ENCODE measurements around the gene SLC44A2.

Gene SLC44A2

GRCh38 chr19:10617409-10618121 lies 7.8 kb upstream of the SLC44A2 start:
- no peak for DNase-seq

DNA sequence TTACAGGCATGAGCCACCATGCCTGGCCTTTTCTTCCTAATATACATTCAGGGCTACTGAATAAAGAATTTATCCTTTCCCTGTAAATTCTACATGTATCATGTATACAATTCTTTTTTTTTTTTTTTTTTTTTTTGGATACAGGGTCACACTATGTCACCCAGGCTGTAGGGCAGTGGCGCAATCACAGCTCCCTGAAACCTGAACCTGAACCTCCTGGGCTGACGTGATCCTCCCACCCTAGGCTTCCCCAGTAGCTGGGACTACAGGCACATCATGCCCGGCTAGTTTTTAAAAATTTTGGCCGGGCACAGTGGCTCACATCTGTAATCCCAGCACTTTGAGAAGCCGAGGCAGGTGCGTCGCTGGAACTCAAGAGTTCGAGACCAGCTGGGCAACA lies 6.5 kb upstream of the SLC44A2 start:
- DNase-seq, result no peak

- DNase-seq, result no peak
Measured at GRCh38 chr19:10620786-10621185, 4.6 kb upstream of the SLC44A2 start.

DNA sequence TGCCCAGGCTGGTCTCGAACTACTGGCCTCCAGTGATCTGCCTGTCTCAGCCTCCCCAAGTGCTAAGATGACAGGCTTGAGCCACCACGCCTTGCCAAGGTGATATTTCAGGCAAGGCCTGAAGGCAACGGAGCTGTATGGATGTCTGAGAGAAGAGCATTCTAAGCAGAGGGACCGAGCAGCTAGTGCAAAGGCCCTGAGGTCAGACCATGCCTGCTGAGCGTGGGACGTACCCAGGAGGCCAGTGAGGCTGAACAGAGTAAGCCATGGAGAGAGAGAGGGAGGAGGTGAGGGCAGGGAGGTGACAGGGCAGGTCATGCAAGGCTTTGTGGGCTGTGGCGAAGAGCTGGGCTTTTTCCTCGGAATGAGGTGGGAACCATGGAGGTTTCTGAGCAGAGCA lies 3.4 kb upstream of the SLC44A2 start:
- no peak for DNase-seq

- DNase-seq, result no peak
Measured at GRCh38 chr19:10624585-10624984, 768 bp upstream of the SLC44A2 start.

- DNase-seq, result no peak
Measured at GRCh38 chr19:10625762-10626138, 397 bp downstream of the SLC44A2 start.

DNA sequence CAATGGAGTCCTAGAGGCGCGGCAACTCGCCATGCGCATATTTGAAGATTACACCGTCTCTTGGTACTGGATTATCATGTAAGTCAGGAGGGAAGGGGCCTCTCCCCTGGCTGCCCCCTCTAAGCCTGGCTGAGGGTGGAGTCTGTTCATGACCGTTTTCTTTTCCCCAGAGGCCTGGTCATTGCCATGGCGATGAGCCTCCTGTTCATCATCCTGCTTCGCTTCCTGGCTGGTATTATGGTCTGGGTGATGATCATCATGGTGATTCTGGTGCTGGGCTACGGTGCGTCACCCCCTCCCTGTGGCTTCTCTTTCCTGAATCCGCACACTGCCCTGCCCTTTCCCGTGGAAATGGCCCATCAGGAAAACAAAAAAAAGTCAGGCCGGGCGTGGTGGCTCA lies 6.5 kb downstream of the SLC44A2 start:
- no peak for DNase-seq

DNA sequence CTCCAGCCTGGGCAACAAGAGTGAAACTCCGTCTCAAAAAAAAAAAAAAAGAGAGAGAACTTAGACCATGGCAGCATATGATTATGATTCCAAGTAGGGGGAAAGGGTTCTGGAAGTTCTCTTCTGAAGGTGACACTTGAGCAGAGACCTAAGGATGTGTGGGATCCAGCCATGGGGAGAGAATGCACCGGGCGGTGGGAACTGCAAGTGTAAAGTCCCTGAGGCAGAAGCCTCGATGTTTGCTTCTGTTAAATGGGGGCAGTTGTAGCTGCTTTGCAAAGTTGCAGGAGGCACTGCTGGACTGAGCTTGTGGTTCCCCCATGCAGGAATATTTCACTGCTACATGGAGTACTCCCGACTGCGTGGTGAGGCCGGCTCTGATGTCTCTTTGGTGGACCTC lies 9.1 kb downstream of the SLC44A2 start:
- no peak for DNase-seq

DNA sequence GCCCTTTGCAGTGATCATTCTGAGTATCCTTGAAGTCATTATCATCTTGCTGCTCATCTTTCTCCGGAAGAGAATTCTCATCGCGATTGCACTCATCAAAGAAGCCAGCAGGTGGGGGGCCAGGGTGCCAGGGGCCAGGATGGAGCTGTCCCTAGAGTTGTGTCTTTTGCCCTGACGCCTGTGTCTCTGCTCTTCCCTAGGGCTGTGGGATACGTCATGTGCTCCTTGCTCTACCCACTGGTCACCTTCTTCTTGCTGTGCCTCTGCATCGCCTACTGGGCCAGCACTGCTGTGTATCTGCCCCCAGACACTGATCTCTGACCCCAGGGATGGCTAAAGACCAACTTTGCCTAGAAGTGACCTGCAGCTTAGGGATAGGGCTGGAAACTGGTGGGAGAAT lies 9.6 kb downstream of the SLC44A2 start:
- DNase-seq, result no peak

GRCh38 chr19:10636304-10636972 lies 11.1 kb downstream of the SLC44A2 start:
- no peak for DNase-seq

- DNase-seq, result peak; percentile 16
Measured at GRCh38 chr19:10637894-10638293, 12.5 kb downstream of the SLC44A2 start.

DNA sequence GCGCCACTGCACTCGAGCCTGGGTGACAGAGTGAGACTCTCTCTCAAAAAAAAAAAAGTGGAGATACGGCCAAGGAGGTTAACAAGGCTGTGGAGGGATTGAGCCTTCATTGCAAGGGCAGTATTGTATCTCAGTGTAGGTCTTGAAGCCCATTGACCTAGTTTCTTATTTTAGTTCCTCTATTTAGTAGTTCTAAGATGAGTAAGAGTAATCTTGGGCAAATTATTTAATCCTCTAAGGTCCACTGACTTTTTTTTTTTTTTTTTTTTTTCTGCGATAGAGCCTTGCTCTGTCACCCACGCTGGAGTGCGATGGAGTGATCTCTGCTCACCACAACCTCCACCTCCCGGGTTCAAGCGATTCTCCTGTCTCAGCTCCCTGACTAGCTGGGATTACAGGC lies 14.5 kb downstream of the SLC44A2 start:
- peak; percentile 99 for DNase-seq

DNA sequence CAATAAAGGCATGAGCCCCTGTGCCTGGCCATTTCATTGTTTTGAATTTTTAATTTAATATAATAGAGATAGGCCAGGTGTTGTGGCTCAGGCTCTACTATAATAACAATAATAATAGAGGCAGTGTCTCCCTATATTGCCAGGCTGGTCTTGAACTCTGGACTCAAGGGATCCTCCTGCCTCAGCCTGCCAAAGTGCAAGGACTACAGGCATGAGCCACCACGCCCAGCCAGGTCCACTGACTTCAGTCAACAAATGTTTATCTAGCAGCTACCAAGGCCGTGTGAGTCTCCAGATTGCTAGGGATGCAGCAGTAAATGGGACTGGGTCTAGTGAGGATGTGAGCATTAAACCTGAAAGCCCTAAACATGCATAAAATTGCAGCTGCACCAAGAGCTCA lies 15.0 kb downstream of the SLC44A2 start:
- DNase-seq, result no peak

GRCh38 chr19:10641248-10641647 lies 15.9 kb downstream of the SLC44A2 start:
- no peak for DNase-seq

DNA sequence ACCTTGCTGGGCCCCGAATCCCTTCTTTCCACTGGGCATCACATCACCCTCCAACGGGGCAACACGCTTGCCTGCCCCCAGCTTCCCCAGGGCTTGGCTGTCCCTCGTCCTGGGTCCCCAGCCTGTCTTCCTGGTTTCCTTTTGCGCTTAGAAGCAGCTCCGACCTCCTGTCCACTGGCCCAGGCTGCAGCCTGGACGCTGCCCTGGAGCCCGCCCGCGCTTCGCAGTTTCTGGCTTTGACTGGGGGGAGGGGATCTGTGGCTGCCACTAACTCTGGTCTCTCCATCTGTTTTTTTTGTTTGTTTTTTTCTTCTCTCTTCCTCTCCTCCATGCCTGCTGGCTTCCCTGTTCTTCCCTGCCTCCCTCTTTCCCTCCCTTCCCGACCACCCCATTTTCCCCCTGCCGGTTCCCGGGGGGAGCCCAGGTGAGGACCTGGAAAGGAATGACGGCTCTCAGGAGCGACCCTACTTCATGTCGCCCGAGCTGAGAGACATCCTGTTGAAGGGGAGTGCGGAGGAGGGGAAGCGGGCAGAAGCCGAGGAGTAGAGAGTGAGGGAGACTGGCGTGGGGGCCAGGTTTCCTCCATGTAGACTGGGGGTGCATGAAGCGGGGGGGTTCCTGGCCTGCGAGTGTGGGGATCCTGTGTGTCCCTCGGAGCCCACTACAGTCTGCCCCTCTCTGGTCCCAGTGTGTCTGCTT lies 17.3 kb downstream of the SLC44A2 start:
- DNase-seq, result no peak

- no peak for DNase-seq
Measured at GRCh38 chr19:10643172-10643967, 18.0 kb downstream of the SLC44A2 start.

GRCh38 chr19:10643968-10644259 lies 18.6 kb downstream of the SLC44A2 start:
- no peak for DNase-seq

DNA sequence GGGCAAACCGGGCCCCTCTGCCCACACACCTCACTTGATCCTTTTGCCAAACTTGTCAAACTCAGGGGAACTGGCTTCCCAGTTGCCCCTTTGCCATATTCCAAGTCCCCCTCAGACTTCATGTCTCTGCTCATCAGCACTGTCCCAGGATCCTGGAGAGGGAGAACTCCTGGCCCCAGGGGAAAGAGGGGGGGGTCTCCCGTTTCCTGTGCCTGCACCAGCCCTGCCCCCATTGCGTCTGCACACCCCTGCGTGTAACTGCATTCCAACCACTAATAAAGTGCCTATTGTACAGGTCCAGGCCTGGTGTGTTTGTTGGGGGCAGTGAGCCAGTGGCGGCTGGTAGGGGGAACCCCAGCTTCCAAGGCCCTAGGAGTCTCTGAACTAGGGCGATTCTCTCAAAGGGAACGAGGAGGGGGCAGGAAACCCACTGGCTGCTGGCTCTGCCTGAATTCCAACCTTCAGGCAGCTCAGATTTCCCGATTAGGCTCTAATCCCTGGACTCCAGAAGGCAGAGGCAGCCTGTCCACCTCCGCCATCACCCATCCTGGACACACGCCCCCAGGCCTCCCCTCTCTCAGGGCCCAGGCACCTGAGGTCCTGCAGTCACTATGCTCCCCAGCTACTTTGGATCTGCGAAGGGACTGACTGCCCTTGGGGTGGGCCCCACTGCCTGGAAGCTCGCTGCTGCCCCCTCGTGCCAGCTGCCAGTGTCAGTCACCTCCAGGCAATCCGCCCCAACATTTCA lies 19.1 kb downstream of the SLC44A2 start:
- peak; percentile 70 for DNase-seq

DNA sequence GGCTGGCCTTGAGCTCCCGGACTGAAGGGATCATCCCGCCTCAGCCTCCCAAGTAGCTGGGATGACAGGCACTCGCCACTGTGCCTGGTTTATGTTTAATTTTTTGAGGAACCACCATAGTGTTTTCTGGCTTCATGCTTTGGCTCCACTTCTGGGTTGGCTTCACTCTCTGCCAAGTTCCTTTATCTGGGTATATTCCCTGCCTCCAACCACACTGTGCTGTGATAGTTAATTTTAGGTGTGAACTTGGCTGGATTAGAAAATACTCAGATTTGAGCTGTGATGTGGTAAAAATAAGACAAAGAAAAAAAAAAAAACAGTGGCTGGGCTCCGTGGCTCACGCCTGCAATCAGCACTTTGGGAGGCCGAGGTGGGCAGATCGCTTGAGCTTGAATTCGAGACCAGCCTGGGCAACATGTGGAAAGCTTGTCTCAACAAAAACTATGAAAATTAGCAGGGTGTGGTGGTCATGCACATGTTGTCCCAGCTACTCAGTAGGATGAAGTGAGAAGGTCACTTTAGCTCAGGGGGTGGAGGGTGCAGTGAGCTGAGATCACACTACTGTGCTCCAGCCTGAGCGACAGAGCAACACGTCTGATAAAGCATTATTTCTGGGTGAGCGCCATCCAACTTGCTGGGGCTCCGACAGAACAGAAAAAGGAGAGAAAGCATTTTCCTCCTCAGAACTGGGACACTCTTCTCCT lies 21.3 kb downstream of the SLC44A2 start:
- DNase-seq, result no peak

DNA sequence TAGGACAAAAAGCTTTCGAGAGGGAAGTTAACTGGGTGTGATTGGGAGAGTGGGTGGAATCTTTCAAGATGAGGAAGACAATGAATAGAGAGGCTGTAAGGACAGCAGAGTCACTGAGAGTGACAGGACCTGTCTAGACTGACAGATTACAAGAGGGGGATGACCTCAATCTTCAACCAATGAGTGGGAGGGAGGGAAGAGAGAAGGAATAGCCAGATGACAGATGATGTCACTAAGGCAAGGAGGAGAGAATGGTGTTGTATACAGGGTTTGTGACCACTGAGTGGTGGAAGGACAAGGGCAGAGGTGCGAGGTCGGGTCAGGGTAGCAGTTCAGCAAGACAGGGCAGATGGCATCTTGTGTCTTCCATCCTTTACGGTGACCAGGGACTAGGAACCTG lies 23.0 kb downstream of the SLC44A2 start:
- no peak for DNase-seq

DNA sequence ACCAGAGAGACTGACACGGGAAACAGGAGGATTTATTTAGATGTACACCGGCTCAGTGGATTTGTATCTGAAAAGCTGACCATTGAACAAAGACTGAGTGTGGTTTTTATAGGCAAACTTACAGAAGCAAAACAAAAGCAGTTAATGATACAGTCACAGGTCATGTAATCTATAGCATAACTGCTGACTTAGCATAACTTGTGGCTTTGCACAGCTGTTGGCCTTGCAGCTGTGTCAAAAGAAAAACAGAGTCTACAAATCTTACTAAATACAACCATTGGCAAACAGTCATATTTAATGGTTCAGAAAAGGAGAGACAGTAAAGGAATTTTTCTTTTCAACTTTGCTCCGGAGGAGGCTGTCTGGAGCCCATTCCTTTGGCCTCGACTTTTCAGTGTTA lies 26.5 kb downstream of the SLC44A2 start:
- peak; percentile 34 for DNase-seq

DNA sequence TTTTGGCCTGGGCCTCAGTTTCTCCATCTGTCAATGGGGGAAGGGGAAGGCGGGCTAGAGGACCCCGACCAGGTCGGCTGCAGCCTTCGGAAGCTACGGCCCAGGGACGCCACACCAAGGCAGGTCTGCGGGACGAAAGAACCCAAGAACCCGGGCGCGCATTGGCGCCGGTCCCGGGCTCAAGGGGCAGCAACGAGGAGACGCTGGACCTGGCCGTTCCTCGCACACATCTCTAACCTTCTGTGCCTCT lies 28.1 kb downstream of the SLC44A2 start:
- DNase-seq, result no peak

Data from MV-4-11 (cell line).